Measurements from ENCODE around the gene TCIRG1. TPM values are rescaled to one million over a fixed set of nuclear protein-coding genes. Genes with fewer than 3 reads are reported as not detected.

The TCIRG1 gene
- total RNA-seq, 3 donors from 2014 or later, result 71.4 to 135 (median 90.3) TPM

DNA sequence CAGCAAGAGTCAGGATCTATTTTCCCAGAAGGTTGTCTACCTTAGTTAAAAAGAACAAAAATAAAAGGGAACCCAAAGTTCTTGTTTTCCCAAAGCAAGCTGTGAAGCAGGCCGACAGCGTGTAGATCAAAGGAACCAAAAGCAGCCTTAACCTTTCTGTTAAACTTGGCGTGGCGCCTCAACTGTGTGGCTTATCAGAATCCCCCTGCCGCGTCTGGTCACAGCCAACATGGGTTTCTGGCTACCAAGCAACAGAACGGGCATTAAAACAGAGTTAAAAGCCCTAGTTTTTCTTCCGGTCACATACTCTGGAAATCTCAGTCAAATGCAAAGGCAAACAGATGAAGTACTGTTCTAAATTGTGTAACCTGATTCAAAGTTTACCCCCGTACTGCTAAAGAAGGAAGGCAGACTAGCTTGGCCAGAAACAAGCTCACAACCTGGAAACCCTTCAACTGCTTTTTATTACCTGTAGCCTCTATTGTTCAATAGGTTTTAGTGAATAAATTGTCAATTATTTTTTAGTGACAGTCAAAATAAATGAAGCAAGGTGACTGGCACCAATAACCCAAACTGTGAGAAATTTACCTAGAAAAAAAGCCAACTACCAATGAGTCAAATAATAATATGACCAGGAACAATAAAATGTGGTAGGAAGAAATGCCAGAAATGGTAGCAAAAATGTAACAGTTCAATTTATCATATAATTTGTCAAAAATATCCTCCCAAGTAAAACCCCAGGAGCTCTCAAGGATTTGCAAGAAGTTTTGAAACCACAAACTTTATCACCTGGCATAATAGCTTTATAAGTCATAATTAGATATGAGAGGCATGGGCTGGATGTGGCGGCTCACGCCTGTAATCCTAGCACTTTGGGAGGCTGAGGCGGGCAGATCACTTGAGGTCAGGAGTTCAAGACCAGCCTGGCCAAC is 60.9 kb downstream of the TCIRG1 start:
- DNase-seq (ENCODE audit: low spot score in 2 of 2), result no peak
- no peaks in the 10 kb centered on the region for H3K36me3 ChIP-seq
- intact Hi-C loops (cut with DNase I; ENCODE audit: low total_unique reads), result no loop called here
- TF ChIP-seq, protein P1, sequence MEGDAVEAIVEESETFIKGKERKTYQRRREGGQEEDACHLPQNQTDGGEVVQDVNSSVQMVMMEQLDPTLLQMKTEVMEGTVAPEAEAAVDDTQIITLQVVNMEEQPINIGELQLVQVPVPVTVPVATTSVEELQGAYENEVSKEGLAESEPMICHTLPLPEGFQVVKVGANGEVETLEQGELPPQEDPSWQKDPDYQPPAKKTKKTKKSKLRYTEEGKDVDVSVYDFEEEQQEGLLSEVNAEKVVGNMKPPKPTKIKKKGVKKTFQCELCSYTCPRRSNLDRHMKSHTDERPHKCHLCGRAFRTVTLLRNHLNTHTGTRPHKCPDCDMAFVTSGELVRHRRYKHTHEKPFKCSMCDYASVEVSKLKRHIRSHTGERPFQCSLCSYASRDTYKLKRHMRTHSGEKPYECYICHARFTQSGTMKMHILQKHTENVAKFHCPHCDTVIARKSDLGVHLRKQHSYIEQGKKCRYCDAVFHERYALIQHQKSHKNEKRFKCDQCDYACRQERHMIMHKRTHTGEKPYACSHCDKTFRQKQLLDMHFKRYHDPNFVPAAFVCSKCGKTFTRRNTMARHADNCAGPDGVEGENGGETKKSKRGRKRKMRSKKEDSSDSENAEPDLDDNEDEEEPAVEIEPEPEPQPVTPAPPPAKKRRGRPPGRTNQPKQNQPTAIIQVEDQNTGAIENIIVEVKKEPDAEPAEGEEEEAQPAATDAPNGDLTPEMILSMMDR (IDR thresholded peaks at IDR 0.05), result no peak
- no peak for TF ChIP-seq POLR2AphosphoS5 (IDR thresholded peaks at IDR 0.05)
- no peak for TF ChIP-seq POLR2A (IDR thresholded peaks at IDR 0.05)
- H3K27me3 ChIP-seq, result no peaks in the 10 kb centered on the region
- peak overlapping the region in 2 of 3 donors; percentile 16 to 40 for H3K4me3 ChIP-seq
- no peaks in the 10 kb centered on the region for H3K9me3 ChIP-seq
- H3K27ac ChIP-seq, result peak overlapping the region; percentile 81 to 85
- H3K4me1 ChIP-seq, result no peaks in the 10 kb centered on the region

Other genes with a start within 250 kb of the TCIRG1 start
- 10 to 100 TPM; 40.3 to 63.7 (median 49.8) TPM for gene UNC93B1, start 34.9 kb upstream of the TCIRG1 start, total RNA-seq
- 10 to 100 TPM in 2 of 3 donors, 1 to 10 TPM in 1; 9.8 to 26.4 (median 20.6) TPM for gene ALDH3B1, start 28.7 kb upstream of the TCIRG1 start, total RNA-seq
- 100 to 1,000 TPM; 105 to 117 (median 117) TPM for gene NDUFS8, start 8.3 kb upstream of the TCIRG1 start, total RNA-seq
- 10 to 100 TPM; 52.1 to 73.0 (median 71.7) TPM for gene CHKA, start 82.4 kb downstream of the TCIRG1 start, total RNA-seq
- gene KMT5B, start 174.3 kb downstream of the TCIRG1 start, total RNA-seq, result 10 to 100 TPM; 35.2 to 74.6 (median 43.9) TPM
- gene C11orf24, start 232.9 kb downstream of the TCIRG1 start, total RNA-seq, result 10 to 100 TPM; 11.4 to 22.7 (median 12.5) TPM

Data from breast epithelium (tissue), 4 donors.